ENCODE results near the gene ARRB1.

GRCh38 chr11:75317446-75318122 lies 33.9 kb downstream of the ARRB1 start:
- TF ChIP-seq CTCF (IDR thresholded peaks at IDR 0.05) (no peak), POLR2A (IDR thresholded peaks at IDR 0.05) (no peak)
